Skeletal muscle tissue (tissue), 4 donors: ENCODE measurements around the gene HJURP. TPM values are rescaled to one million over a fixed set of nuclear protein-coding genes. Genes with fewer than 3 reads are reported as not detected.

Source experiments
- H3K27ac ChIP-seq: one replicate; pipeline ENCODE4 v1.7.0; 2013; ENCODE audit warnings: mild to moderate bottlenecking, low read depth, low read length, inconsistent platforms
- H3K27me3 ChIP-seq, 3 donors: one replicate each; pipeline ENCODE4 v1.7.0; 2013; ENCODE audit warnings: low read length in 3 of 3; ENCODE audit not compliant: control insufficient read depth in 3 of 3, insufficient read depth in 3 of 3
- H3K36me3 ChIP-seq, 3 donors: one replicate each; pipeline ENCODE4 v1.7.0; 2013; ENCODE audit warnings: low read length in 3 of 3; ENCODE audit not compliant: control insufficient read depth in 3 of 3, insufficient read depth in 3 of 3
- H3K4me1 ChIP-seq, 3 donors: one replicate each; pipeline ENCODE4 v1.7.0; 2013; ENCODE audit warnings: low read length in 3 of 3, mild to moderate bottlenecking in 3 of 3; ENCODE audit not compliant: control insufficient read depth in 3 of 3, insufficient read depth in 3 of 3
- H3K4me3 ChIP-seq, 3 donors: one replicate each; pipeline ENCODE4 v1.7.0; 2013; ENCODE audit warnings: low read length in 3 of 3
- H3K9ac ChIP-seq, 3 donors: one replicate each; pipeline ENCODE4 v1.7.0; 2013; ENCODE audit warnings: low read length in 3 of 3, mild to moderate bottlenecking in 3 of 3, moderate library complexity in 2 of 3, low read depth in 1 of 3
- H3K9me3 ChIP-seq, 3 donors: one replicate each; pipeline ENCODE4 v1.7.0; 2013; ENCODE audit warnings: low read length in 3 of 3; ENCODE audit not compliant: control insufficient read depth in 3 of 3
- total RNA-seq: library from RNA; depleted of rRNA; stranded (reverse); fragments of >200 nt; gene quantifications from one replicate; pipeline ENCODE4 v1.2.3, GENCODE V29; 2014
- donor health status: Osteomylitis.

The HJURP gene
- total RNA-seq, 1 donor from 2014 or later = 3.1 TPM

- no peaks in the 10 kb centered on the region for H3K4me1 ChIP-seq
Measured at GRCh38 chr2:233798335-233799086, 55.8 kb downstream of the HJURP start.

DNA sequence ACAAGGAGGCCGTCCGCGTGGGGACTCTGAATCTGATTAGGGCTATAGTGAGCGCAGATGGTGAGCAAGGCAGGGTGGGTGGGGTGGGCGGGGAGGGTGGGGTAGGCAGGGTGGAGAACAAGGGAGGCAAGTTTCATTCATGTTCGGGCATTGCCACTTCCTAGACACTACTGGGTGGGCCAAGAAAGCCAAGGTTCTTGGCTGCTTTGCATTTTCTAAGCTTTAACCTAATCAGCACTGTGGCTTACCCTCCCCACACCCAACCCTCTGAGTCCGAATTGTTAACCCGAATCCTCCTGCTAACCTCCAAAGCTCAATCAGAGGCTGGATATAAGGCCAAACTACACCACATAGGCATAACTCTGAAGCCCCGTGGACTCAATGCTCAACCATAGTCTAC is 58.1 kb downstream of the HJURP start:
- peaks cover 0 to 4% (median 4%) of the 10 kb centered on the region in 3 donors for H3K27me3 ChIP-seq
- no peak overlapping the region for H3K4me3 ChIP-seq
- no peaks in the 10 kb centered on the region for H3K36me3 ChIP-seq
- no peaks in the 10 kb centered on the region for H3K9me3 ChIP-seq
- H3K27ac ChIP-seq = no peak overlapping the region
- no peaks in the 10 kb centered on the region for H3K4me1 ChIP-seq
- H3K9ac ChIP-seq = no peak overlapping the region

More at GRCh38 chr2:233798335-233799086, 55.8 kb downstream of the HJURP start:
- Histone ChIP-seq H3K9ac (no peak overlapping the region), H3K9me3 (no peaks in the 10 kb centered on the region), H3K4me3 (no peak overlapping the region), H3K27ac (no peak overlapping the region), H3K27me3 (peaks cover 0 to 9% (median 4%) of the 10 kb centered on the region in 3 donors), H3K36me3 (no peaks in the 10 kb centered on the region)

DNA sequence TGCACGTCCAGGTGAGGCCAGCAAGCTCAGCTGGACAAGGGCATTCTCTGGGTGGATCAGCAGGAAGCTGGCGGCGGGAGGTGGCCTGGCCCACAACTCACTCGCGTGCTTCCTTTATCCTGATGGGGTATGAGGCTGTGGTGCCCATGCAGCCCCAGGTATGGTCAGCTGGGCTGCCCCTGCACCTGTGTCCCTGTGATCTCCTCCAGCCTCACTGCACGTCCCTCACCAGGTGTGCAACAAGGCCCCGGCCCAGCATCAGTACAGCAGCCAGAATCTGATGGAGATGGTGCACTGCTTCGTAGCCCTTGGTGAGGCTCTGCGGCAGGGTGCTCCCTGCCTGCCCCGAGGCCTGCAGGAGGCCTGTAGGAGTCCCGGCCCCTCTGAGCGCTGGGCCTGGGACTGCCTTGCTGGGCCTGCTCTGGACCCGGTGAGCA is 58.6 kb downstream of the HJURP start:
- H3K4me3 ChIP-seq = no peak overlapping the region
- H3K27ac ChIP-seq = no peak overlapping the region
- no peaks in the 10 kb centered on the region for H3K4me1 ChIP-seq
- peaks cover 0 to 4% (median 4%) of the 10 kb centered on the region in 3 donors for H3K27me3 ChIP-seq
- no peaks in the 10 kb centered on the region for H3K36me3 ChIP-seq
- H3K9me3 ChIP-seq = no peaks in the 10 kb centered on the region
- no peak overlapping the region for H3K9ac ChIP-seq

- Histone ChIP-seq H3K36me3 (no peaks in the 10 kb centered on the region), H3K9ac (no peak overlapping the region), H3K4me1 (no peaks in the 10 kb centered on the region), H3K9me3 (peaks cover 0 to under 1% (median 0%) of the 10 kb centered on the region in 3 donors), H3K27me3 (peaks cover 0 to 1% (median 0%) of the 10 kb centered on the region in 3 donors), H3K27ac (no peak overlapping the region), H3K4me3 (no peak overlapping the region)
Measured at GRCh38 chr2:233794128-233794658, 60.1 kb downstream of the HJURP start.

DNA sequence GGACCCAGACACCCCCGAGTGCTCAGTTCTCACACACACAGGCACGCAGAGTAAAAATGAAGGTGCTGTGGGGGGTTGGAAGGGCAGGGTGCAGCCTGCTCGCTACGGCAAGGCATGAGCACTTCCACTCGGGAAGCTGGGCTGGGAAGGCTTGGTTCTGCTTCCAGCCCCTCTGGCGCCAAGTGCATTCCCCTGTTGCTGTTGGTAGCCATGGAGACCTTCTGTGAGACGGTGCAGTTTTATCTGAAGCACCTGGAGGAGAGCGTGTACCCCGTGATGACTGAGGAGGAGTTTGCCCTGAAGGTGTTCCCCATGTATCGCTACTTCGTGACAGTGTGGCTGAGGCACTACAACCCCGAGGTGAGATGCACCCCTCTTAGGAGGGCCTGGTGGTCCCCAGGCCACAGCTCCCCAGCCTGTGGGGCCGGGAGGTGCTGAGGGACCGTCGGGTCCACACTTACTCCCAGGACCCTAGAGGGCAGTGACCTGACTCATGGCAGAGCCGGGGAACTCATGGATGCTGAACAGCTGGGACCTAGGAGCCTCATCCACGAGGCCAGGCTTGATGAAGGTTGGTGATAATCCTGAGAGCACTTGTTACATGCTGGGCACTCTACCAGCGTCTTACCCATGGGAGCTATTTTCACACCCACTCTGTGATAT is 60.7 kb downstream of the HJURP start:
- Histone ChIP-seq H3K4me3 (no peak overlapping the region), H3K4me1 (no peaks in the 10 kb centered on the region), H3K9me3 (peaks cover 0 to 4% (median 0%) of the 10 kb centered on the region in 3 donors), H3K9ac (no peak overlapping the region), H3K27ac (no peak overlapping the region), H3K27me3 (no peaks in the 10 kb centered on the region), H3K36me3 (no peaks in the 10 kb centered on the region)

DNA sequence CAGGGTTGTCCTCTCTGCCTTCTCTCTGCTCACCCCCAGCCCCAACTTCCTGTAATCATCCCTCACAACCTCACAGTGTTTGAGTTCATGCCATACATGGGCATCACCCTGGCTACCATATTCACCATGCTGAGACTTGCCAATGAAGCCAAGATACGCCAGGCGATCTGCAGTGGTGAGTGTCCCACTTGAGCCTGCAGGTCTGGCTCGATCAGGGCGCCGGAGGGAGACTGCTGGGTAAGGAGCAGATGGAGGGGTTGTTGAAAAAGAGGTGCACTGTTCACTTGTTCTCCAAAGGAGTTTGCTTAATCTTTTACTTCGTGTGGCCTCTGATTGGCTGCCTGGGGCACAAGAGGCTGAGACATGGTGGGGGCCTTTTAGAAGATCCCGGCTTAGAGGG is 61.6 kb downstream of the HJURP start:
- no peak overlapping the region for H3K27ac ChIP-seq
- H3K27me3 ChIP-seq = no peaks in the 10 kb centered on the region
- H3K4me1 ChIP-seq = no peaks in the 10 kb centered on the region
- H3K4me3 ChIP-seq = no peak overlapping the region
- no peaks in the 10 kb centered on the region for H3K36me3 ChIP-seq
- H3K9ac ChIP-seq = no peak overlapping the region
- H3K9me3 ChIP-seq = peaks cover 0 to 4% (median 0%) of the 10 kb centered on the region in 3 donors

DNA sequence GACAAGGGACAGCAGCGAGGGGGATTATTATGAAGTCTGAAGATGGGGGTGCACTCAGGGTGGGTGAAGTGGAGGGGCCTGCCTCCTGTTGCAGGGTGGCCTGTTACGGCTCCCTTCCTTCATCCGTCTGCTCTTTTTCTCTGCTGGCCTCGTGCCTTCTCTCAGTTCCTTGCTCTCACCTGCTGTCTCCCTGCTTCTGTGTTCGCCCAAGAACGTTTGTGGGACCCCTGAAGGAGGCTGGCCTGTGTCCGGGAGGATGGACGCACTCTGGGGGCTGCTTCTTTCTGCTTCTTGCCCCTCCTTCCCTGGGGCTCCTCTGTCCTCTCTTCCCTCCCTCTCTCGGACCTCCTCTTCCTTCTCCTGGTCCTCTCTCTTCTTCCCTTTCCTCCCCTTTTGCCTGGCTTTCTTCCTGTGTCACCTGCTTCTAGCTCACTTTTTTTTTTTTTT is 62.4 kb downstream of the HJURP start:
- peaks cover 0 to 4% (median 0%) of the 10 kb centered on the region in 3 donors for H3K9me3 ChIP-seq
- no peaks in the 10 kb centered on the region for H3K4me1 ChIP-seq
- no peaks in the 10 kb centered on the region for H3K36me3 ChIP-seq
- H3K27ac ChIP-seq = no peak overlapping the region
- no peak overlapping the region for H3K9ac ChIP-seq
- no peak overlapping the region for H3K4me3 ChIP-seq
- no peaks in the 10 kb centered on the region for H3K27me3 ChIP-seq

DNA sequence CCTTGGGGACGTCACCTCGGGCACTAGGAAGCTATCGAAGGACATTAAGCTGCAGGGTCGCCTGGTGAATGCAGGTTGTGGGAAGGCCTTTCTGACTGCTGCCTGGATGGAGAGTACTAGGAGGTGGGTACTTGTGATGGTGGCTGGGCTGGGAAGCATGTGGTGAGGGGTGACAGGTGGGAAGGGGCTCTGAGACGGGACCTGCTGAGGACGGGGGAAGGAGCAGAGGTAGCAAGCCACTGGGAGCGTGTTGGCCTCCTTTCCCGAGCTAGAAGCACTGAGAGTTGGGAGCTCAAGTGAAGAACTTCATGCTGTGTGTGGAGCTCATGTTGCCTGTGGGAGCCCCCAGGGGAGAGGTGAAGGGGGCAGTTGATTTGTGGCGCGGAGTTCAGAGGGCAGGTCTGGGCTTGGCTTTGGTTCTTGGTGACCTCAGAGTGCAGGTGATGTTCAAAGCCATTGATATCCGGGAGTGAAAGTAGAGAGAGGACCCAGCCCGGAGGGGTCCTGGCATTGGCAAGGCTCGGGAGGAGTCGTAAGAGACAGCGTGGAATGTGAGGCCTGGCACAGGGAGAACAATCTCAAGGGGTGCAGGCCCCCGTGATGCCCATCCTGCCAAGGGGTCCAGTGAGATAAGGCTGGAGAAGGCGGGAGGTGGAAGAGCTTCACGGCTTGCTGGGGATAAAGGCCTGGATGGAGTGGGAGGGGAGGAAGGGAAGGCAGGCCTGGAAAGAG is 63.0 kb downstream of the HJURP start:
- Histone ChIP-seq H3K27me3 (no peaks in the 10 kb centered on the region), H3K27ac (no peak overlapping the region), H3K4me1 (no peaks in the 10 kb centered on the region), H3K9ac (no peak overlapping the region), H3K4me3 (no peak overlapping the region), H3K36me3 (no peaks in the 10 kb centered on the region), H3K9me3 (peaks cover 0 to 4% (median 0%) of the 10 kb centered on the region in 3 donors)

- Histone ChIP-seq H3K27me3 (no peaks in the 10 kb centered on the region), H3K9me3 (peaks cover 0 to 4% (median 0%) of the 10 kb centered on the region in 3 donors), H3K4me1 (no peaks in the 10 kb centered on the region), H3K27ac (no peak overlapping the region), H3K9ac (no peak overlapping the region), H3K36me3 (no peaks in the 10 kb centered on the region), H3K4me3 (no peak overlapping the region)
Measured at GRCh38 chr2:233789554-233789953, 64.8 kb downstream of the HJURP start.
